NCI-H748 (cell line): ENCODE results near the gene ATOX1.
"Not testable (repeated sequence)": the region's sequence is repeated elsewhere in the genome, so short reads cannot be mapped to it uniquely, and the experiment has no call there.

Experiments
- DNase-seq: peaks from one replicate; lab custom pipeline; 2025; ENCODE audit not compliant: unreplicated experiment; lab: John Stamatoyannopoulos, UW

The ATOX1 gene

DNA sequence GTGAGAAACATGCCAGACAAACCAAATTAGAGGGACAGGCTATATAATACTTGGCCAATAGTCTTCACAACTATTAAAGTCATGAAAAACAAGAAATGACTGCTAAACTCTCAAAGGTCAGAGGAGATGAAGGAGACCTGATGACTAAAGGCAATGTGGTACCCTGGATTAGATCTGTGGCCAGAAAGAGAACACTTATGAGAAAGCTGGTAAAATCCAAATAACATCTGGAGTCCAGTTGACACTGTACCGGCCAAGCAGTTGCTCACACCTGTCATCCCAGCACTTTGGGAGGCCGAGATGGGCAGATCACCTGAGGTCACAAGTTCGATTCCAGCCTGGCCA, 24.4 kb downstream of the ATOX1 start:
- DNase-seq, result no peak

DNA sequence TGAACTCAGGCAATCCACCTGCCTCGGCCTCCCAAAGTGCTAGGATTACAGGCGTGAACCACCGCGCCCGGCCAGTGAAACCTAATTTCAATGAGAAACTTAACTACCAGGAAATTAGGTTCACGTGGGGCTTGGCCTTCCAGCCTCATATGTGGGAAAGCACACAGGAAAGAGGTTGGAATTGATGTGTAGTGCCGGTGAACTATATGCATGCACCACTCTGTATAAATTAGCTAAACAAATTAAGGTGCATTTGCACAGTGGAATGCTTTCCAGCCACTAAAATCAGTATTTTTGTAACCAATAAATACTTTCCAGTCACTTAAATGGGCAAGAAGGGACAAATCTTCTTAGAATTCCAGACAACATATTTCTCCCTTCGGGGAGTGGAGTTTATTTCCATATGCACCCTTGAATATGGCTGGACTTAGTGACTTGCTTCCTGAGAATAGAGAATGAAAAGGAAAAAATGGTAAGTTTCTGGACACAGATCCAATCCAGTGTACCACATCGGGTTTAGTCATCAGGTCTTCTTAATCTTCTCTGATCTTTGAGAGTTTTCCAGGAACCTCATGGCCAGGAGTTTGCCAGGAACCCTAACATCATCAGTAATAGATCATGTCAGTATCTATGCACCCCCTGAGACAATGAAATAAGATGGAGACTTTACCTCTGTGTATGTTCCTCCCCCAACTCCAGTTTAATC, 24.9 kb downstream of the ATOX1 start:
- no peak for DNase-seq

GRCh38 chr5:151730381-151730780, 28.1 kb downstream of the ATOX1 start:
- DNase-seq, result no peak

- not testable (repeated sequence) for DNase-seq
Observed at GRCh38 chr5:151729597-151729996, 28.8 kb downstream of the ATOX1 start.

GRCh38 chr5:151724360-151724759, 34.1 kb downstream of the ATOX1 start:
- DNase-seq, result no peak

GRCh38 chr5:151722546-151722945, 35.9 kb downstream of the ATOX1 start:
- DNase-seq, result no peak

DNA sequence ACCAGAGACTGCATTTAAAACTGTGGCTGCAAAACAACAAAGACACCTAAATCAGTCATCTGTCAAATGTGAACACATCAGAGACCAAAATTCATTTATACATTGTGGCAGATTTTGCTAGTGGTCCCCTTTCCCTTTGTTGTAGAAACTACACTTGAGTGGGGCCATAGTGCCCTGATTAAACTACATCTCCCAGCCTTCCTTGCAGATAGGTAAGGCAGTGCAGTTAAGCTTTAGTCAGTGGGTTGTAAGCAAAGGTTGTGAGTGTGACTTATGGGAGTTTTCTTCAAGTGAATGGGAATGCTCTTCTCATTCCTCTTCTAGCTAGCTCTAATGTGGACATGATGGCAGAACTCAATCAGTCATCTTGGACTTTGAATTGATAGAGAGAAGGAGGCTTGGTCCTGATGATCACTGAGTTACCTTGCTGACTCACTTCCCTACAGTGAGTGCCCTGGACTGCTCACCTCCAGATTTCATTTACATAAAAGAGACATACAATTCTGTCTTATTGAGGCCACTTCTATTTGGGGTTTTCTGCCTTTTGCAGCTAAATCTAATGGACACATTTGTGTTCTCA, 36.5 kb downstream of the ATOX1 start:
- no peak for DNase-seq

- DNase-seq, result no peak
Observed at GRCh38 chr5:151721087-151721646, 37.3 kb downstream of the ATOX1 start.

DNA sequence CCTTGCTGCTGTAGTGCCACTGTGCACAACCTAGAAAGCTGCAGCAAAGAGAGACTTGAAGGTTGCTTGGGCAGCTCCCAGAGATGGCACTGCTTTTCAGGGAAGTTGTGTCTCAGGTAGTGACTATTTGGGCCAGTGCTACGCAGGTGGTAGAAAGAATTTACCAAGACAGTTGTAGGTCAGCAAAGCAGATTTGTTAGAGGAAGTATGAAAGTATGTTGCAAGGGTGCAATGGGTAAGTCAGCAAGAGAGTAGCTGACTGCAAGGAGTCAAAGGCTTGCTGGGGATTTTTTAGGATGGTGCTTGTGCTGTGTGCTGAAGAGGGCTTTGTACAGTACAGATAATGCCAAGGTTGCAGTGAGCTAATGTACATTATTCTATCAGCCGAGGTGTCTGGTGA, 38.2 kb downstream of the ATOX1 start:
- no peak for DNase-seq

DNA sequence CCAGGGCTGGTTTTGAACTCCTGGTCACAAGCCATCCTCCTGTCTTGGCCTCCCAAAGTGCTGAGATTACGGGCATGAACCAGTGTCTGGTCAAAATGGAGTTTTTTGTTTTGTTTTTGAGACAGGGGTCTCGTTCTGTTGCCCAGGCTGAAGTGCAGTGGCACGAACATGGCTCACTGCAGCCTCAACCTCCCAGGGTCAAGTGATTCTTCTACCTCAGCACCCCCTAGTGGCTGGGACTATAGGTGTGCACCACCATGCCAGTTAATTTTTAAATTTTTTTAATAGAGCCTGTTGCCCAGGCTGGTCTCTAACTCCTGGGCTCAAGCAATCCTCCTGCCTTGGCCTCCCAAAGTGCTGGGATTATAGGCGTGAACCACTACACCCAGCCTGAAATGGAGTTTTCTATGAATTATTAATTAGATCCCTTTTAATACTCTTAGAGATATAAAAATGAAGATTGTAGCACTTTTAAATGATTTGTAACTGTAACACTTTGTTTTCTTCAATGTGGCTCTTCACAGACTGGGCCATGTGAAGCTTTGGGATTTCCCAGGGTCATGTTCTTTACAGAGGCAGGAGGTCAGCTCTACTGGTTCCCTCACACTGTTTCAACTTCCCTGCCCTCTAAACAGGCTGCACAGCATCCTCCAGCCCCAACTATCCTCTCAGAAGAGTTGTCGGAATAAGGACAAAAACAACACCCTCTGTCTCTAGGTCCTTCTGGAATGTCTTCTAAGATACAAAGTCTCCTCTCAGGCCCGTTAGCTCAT, 39.0 kb downstream of the ATOX1 start:
- DNase-seq, result peak; percentile 20

DNA sequence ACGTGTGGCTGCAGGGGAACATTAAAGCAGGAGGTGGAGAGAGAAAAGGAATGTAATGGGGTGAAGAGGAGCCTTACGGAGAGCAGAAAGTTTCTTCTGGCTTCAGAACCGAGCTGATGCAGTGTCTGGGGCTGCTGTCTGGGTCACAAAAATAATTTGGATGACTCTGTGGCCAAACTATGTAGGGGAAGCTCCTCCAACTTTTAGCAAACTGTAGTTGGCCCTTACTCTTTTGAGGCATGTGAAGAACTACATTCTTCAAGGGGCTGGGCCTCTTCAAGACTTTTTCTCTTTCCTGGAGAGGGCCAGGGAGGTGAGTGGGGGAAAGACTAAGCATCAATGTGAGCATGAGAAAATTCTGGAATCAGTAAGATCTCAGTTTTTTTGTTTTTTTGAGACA, 39.8 kb downstream of the ATOX1 start:
- no peak for DNase-seq

DNA sequence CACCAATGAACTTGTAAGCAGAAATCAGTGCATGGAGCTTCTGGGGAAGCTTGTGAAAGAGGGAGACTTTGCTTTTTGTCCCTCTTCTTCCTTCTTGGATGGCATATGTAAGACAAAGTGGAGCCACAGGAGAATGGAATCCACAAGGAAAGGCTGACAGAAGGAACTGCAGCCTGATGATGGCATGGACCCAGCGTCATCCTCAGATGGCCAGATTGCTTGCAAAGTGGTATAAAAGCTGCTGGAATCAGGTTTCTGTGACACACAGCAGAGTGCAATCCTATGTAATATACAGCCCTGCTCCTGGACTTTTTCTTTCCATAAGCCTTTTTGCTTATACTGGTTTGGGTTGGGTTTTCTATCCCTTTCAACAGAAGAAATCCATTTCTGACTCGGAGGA, 40.3 kb downstream of the ATOX1 start:
- DNase-seq, result no peak

DNA sequence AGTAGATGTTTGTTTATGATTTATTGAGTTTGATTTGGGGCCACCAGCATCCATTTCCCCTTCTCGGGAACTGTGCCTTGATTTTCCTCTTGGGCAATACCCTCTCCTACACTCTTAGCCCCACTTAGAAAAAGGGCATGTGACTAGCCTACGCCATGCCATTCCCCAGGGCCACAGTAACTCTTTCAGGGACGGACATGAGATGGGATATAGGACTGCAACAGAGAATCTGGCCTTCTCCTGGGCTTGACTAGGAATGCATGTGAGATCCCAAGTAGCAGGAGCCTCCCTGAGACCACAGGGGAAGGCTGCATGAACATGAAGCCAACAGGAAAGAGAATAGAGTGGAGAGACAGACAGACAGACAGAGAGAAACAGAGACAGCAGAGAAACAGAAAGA, 41.0 kb downstream of the ATOX1 start:
- DNase-seq, result no peak

DNA sequence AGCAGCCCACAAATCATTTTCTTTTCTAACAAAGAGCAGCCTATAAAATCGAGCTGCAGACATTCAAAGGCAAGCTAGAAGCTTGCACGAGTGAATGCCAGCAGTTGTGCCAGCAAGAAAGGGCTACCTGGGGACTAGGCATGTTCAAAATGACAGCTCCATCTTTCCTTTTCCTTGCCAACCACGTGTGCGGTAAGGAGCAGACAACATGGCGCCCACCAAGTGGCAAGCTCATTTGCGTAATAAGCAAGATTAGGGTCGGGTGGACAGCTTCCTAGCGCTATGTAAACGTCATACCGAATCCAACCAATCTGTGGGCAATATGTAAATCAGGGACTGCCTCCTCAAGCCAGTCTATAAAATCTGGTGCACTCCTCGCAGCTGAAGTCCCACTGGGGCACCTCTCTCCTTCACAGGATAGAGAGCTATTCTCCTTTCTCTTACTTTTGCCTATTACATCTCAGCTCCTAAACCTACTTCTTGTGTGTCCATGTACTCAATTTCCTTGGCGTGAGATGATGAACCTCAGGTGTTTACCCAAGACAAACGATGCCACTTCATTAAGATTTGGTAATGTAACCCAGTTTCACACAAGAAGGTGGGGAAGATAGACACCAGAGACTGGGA, 49.2 kb downstream of the ATOX1 start:
- DNase-seq, result no peak

DNA sequence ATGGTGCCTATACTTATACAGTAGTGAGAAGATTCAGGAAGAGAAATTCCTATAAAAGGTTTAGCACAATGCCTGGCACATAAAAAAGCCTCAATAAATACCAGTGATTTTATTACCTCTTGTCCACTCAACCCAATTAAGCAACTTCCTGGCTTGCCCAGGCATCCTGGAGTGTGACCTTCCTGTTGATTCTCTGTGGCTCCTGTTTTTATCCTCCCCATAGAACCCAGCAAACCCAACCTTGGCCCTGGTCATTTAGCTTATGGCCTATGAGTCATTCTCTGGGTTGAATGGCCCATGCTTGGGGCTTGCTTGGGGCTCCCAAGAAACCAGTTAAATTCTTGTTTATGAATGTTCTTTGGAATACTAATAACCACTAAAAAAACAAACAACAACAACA, 50.3 kb downstream of the ATOX1 start:
- peak; percentile 13 for DNase-seq

- no peak for DNase-seq
Observed at GRCh38 chr5:151707567-151707966, 50.9 kb downstream of the ATOX1 start.

DNA sequence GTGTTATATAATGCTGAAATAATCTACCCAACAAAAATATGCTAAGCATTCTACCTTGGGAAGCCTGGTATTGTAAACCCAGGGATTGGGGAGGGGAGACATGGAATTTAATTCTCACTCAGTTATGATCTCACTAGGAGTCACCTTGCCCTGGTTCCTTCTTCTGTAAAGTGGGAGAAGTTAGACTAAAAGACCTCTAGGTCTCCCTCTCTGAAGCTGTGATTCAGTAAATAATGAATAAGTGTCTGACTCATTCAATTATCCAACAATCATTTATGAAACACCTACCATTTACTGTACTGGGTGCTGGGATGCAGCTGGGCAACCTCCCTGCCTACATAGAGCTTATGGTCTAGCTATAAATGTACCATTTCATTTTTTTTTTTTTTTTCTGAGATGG, 51.5 kb downstream of the ATOX1 start:
- DNase-seq, result no peak

DNA sequence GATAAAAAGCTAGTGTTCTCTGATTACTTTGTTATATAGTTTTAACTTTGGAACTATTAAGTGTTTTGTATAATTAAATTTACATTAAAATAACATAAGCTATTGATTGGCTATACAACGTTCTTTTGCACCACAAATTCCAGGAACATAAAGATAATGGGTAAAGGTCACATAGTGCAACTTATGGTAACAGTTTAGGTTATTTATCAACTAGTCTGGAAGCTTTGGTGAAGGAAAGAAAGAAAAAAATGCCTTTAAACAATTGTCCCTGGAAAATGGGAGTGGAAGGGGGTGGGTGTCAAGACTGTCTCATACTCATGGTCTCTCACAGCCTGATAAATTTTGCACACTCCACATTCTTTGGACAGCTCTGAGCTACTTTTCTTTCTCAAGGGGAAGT, 54.7 kb downstream of the ATOX1 start:
- DNase-seq, result no peak

DNA sequence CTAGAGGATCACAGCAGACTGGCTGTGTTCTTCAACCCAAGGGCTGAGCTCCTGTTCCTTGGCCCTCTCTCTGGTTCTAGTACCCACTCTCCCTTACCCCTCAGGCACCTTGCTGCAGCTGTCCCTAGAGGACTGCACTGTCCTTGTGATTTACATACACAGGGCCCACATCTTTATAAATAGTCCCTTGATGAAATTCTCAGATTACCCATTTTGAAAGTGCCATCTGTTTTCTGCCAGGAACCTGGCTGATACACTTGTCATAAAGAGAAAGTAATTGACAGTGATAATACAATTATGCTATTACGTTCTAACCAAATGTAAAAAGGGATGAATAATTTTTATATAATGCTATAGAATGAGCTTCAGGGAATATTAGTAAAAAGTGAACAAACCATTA, 55.2 kb downstream of the ATOX1 start:
- no peak for DNase-seq

- DNase-seq, result no peak
Observed at GRCh38 chr5:151700820-151701219, 57.6 kb downstream of the ATOX1 start.

DNA sequence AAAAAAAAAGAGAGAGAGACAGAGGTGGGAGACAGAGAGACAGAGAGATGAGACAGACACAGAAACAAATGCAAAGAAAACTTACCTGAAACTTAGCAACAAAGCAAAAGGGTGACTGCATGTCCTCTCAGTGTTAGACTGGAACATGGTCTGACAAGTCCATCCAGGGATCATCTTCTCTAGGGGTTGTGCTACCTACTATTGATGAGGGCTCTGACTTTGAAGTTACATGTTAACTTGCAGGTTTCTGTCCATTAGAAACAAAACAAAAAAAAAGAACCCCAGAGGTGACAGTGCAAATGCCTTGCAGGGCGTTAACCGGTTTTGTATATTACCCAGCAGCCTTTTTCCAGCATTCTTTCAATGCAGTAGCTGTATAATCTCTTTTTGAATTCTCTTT, 58.1 kb downstream of the ATOX1 start:
- DNase-seq, result no peak
